GM12801 (cell line): ENCODE data around the gene TAGLN3.

ENCODE experiments used
- TF ChIP-seq, protein P1 (sequence below): IDR thresholded peaks from one replicate; pipeline ENCODE4 v1.5.1; 2011; ENCODE audit warnings: control low read depth; ENCODE audit not compliant: insufficient read length; ENCODE audit errors: extremely low read depth

Gene TAGLN3

DNA sequence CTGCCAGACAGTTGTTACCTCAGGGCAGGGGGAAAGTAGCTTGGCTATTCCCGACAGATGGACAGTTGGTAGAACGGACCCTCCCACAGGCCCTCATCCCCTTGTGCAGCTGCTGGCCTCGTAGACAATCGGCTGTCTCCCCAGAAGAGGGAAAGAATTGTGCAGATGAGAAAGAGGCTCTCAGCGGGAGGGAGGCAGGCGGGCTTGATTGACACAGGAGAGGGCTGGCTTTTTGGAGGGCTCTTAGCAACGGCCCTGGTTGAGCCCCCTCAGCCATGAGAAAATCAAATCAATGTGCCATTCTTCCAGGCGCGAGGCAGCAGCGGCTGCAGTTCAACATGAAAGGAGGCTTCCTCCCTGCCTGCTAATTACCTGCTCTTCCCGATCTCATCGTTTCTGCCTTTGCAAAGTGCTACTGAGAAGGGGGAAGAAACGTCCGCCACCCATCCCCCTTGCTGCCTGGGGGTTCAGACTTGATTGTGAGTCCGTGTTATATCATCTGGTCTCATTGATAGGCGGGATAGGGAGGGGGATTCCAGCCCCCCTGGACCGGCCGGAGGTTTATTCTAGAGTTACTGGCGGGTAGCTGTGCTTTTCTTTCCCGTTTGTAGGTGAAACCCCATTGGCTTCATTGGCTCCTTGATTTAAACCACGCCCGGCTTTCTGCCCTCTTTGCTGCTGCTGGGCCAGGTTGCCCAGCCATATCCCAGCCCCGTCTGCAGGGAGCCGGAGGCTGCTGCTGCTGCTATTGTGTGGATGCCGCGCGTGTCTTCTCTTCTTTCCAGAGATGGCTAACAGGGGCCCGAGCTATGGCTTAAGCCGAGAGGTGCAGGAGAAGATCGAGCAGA lies at the start of gene TAGLN3:
TSS of gene TAGLN3 (plus strand) at position 287 of the 848 bp plus-strand sequence. CDS start at position 788, 501 bp downstream.
- TF ChIP-seq, protein P1, sequence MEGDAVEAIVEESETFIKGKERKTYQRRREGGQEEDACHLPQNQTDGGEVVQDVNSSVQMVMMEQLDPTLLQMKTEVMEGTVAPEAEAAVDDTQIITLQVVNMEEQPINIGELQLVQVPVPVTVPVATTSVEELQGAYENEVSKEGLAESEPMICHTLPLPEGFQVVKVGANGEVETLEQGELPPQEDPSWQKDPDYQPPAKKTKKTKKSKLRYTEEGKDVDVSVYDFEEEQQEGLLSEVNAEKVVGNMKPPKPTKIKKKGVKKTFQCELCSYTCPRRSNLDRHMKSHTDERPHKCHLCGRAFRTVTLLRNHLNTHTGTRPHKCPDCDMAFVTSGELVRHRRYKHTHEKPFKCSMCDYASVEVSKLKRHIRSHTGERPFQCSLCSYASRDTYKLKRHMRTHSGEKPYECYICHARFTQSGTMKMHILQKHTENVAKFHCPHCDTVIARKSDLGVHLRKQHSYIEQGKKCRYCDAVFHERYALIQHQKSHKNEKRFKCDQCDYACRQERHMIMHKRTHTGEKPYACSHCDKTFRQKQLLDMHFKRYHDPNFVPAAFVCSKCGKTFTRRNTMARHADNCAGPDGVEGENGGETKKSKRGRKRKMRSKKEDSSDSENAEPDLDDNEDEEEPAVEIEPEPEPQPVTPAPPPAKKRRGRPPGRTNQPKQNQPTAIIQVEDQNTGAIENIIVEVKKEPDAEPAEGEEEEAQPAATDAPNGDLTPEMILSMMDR, result no peak

DNA sequence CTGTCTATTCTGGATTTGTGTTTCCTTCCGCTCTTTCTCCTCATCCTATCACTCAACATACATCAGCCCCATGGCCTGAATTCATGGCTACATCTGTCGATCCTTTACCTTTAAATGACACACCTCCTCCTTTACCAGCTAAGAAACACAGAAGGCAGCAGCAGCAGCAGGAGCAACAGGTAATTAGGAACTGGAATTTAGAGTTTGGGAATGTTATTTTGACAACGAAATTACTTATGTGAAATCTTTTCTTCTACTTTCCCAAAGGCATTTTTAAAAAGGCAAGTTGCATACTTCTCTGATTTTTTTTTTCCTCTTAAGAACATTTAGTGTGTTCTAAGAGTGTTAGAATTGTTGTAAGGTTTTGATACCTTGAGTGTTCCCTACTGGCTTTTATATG lies 49.0 kb upstream of the TAGLN3 start:
- TF ChIP-seq, protein P1, result no peak

DNA sequence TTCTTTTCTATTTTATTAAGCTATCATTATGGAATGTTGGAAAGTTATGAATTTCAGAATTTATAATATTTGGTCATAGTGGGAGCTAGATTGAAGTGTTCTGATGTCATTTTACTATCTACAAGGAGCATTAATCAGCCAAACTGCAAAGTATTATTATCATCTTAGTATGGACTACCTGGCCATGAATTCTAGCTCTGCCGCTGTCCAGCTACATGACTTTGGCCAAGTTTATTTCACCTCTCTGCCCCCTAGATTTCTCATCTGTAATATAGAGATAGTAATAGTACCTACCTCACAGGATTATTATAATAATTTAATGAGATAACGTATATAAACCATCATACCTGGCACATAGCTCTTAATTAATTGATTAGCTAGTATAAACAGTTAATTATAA lies 47.7 kb upstream of the TAGLN3 start:
- TF ChIP-seq, protein P1, result no peak

DNA sequence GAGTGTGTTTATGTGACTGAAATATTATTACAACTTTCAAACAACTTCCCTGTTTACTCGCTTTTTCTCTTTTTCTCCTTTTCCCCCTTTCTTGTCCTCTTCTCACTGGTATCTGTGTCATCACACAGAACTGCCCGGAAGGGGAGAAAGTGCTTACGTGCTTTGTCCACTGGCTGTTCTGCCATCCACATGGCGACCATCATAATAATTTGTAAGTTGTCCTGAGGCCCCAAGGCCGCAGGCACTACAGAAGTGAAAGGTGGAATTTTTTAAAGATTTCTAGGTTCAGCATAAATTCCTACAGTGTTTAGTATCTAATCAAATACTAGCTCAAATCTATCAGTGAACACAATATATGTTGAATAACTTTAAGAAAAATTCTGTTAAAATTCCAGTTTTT lies 46.6 kb upstream of the TAGLN3 start:
- TF ChIP-seq, protein P1, result no peak

DNA sequence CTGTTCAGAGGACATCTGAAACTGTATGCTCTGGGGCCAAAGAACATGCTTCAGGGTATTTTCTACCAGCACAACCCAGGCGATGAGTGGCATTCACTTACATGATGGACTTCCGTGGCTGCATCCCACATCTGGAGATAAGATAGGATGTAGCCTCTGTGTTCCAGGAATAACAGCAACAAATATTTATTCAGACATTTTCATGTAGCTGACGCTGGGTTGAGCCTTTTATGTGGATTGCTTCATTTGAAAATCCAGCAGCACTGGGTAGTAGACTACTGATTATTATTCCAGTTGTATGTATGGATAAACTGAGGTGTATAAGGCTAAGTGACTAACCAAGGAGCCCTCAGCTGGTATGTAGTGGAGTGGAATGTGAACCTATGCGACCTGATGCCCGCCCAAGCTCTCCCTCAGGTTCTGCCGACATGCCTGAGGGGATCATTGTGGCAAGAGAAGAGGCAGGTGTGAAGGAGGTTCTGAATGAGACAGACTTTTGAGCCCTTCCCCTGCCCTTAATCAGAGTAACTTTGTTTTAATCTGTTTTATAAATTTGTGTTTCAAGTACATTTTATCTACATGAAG lies 45.8 kb upstream of the TAGLN3 start:
- TF ChIP-seq, protein P1, result no peak

DNA sequence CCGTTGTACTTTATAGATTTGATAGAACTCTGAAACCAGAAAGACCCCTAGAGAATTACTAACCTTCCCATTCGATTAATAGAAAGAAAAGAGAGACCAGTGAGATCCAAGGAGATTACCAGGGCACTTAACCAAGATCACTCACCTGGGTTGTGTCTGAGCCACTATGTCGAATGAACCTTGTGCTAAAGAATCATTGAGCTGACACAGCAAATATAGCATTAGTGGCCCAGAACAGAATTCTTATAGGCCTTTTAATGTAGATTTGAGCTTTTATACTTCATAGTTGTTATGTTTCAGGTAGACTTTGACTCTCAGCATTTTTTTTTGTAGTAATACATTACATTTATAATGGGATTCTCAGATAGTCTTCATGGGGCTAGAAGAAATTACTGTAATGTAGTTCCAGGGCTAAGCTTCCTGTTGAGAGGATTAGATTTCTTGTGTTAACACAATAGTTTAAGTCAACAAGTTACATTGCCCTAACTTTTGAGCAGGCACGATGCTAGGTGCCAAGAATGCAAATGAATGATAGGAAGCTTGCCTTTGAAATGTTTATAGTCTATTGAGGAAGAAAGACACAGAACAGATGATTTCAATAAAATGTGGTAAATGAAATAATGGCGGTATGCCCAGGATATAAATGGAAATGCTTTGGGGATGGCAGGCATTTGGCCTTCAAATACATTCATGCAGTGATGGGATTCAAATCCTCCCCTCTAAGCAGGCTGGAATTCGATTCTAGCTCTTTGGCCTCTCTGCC lies 44.3 kb upstream of the TAGLN3 start:
- TF ChIP-seq, protein P1, result no peak

DNA sequence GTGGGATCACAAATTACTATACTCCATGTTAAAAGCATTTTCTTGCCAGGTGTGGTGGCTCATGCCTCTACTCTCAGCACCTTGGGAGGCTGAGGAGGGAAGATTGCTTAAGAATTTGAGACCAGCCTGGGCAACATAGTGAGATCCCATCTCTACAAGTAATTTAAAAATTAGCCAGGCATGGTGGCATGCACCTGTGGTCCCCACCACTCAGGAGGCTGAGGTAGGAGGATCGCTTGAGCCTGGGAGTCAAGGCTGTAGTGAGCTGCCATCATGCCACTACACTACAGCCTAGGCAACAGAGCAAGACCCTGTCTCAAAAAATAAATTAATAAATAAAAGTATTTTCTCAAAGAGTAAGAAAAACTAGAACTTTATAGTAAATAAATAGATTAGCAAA lies 42.8 kb upstream of the TAGLN3 start:
- TF ChIP-seq, protein P1, result no peak
